ENCODE measurements around the gene SLF2. TPM values are rescaled to one million over a fixed set of nuclear protein-coding genes. Genes with fewer than 3 reads are reported as not detected.
A peak's percentile ranks its signal among the peaks of the same experiment; 100 is the strongest.

SLF2 gene
- total and polyA plus RNA-seq, 2 of the 13 experiments (the other 11 are each of a cell fraction or from before 2014, with no cell fraction given) = 12.2 to 48.1 TPM

GRCh38 chr10:100912605-100913469 is at the start of gene SLF2 (continued):
- TF ChIP-seq, protein P1, sequence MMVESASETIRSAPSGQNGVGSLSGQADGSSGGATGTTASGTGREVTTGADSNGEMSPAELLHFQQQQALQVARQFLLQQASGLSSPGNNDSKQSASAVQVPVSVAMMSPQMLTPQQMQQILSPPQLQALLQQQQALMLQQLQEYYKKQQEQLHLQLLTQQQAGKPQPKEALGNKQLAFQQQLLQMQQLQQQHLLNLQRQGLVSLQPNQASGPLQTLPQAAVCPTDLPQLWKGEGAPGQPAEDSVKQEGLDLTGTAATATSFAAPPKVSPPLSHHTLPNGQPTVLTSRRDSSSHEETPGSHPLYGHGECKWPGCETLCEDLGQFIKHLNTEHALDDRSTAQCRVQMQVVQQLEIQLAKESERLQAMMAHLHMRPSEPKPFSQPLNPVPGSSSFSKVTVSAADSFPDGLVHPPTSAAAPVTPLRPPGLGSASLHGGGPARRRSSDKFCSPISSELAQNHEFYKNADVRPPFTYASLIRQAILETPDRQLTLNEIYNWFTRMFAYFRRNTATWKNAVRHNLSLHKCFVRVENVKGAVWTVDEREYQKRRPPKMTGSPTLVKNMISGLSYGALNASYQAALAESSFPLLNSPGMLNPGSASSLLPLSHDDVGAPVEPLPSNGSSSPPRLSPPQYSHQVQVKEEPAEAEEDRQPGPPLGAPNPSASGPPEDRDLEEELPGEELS (CRISPR knock-in tag; IDR thresholded peaks at IDR 0.05) = peak; percentile 46
- TF ChIP-seq ZNF770 (CRISPR knock-in tag; IDR thresholded peaks at IDR 0.05) (peak; percentile 68; the same call in 1 of the 2 replicates), HMG20A (CRISPR knock-in tag; IDR thresholded peaks at IDR 0.05; ENCODE audit: borderline replicate concordance) (no peak), MXI1 (IDR thresholded peaks at IDR 0.05; ENCODE audit: borderline replicate concordance, low read depth, low read length) (peak; percentile 89; the same call in 2 of the 3 replicates), ZFP62 (CRISPR knock-in tag; IDR thresholded peaks at IDR 0.05) (no peak), GRHL1 (CRISPR knock-in tag; conservative IDR thresholded peaks at IDR 0.05) (no peak), ZNF350 (CRISPR knock-in tag; IDR thresholded peaks at IDR 0.05; ENCODE audit: borderline replicate concordance, low read depth) (peak; percentile 73; the same call in 1 of the 2 replicates), SMYD3 (CRISPR knock-in tag; IDR thresholded peaks at IDR 0.05) (no peak), PAWR (CRISPR knock-in tag; IDR thresholded peaks at IDR 0.05; ENCODE audit: borderline replicate concordance) (no peak), ZNF724P (CRISPR knock-in tag; IDR thresholded peaks at IDR 0.05; ENCODE audit: borderline replicate concordance) (no peak; the same call in 1 of the 2 replicates), U2AF1 (optimal IDR thresholded peaks at IDR 0.05; ENCODE audit: low read depth, low read length) (no peak), RELA (CRISPR knock-in tag; IDR thresholded peaks at IDR 0.05) (no peak), PHF8 (CRISPR knock-in tag; IDR thresholded peaks at IDR 0.05) (peak; percentile 88), TFE3 (CRISPR knock-in tag; IDR thresholded peaks at IDR 0.05) (peak; percentile 92)
- TF ChIP-seq, protein P2, sequence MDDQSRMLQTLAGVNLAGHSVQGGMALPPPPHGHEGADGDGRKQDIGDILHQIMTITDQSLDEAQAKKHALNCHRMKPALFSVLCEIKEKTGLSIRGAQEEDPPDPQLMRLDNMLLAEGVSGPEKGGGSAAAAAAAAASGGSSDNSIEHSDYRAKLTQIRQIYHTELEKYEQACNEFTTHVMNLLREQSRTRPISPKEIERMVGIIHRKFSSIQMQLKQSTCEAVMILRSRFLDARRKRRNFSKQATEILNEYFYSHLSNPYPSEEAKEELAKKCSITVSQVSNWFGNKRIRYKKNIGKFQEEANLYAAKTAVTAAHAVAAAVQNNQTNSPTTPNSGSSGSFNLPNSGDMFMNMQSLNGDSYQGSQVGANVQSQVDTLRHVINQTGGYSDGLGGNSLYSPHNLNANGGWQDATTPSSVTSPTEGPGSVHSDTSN (CRISPR knock-in tag; IDR thresholded peaks at IDR 0.05; ENCODE audit: borderline replicate concordance) = 0 out of 2 replicates have a peak, but pooled peaks have one; percentile 81
- TF ChIP-seq, protein P3, sequence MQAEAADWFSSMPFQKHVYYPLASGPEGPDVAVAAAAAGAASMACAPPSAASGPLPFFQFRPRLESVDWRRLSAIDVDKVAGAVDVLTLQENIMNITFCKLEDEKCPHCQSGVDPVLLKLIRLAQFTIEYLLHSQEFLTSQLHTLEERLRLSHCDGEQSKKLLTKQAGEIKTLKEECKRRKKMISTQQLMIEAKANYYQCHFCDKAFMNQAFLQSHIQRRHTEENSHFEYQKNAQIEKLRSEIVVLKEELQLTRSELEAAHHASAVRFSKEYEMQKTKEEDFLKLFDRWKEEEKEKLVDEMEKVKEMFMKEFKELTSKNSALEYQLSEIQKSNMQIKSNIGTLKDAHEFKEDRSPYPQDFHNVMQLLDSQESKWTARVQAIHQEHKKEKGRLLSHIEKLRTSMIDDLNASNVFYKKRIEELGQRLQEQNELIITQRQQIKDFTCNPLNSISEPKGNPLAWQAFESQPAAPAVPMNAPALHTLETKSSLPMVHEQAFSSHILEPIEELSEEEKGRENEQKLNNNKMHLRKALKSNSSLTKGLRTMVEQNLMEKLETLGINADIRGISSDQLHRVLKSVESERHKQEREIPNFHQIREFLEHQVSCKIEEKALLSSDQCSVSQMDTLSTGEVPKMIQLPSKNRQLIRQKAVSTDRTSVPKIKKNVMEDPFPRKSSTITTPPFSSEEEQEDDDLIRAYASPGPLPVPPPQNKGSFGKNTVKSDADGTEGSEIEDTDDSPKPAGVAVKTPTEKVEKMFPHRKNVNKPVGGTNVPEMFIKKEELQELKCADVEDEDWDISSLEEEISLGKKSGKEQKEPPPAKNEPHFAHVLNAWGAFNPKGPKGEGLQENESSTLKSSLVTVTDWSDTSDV (CRISPR knock-in tag; IDR thresholded peaks at IDR 0.05) = no peak

Data from HepG2 (cell line).